Measurements from ENCODE around the gene STAP2.
A peak's percentile ranks its signal among the peaks of the same experiment; 100 is the strongest.
"Not testable (repeated sequence)": the region's sequence is repeated elsewhere in the genome, so short reads cannot be mapped to it uniquely, and the experiment has no call there.

The STAP2 gene

GRCh38 chr19:4357921-4358326 lies 19.3 kb upstream of the STAP2 start:
- no peak for DNase-seq (ENCODE audit: low read depth)

DNA sequence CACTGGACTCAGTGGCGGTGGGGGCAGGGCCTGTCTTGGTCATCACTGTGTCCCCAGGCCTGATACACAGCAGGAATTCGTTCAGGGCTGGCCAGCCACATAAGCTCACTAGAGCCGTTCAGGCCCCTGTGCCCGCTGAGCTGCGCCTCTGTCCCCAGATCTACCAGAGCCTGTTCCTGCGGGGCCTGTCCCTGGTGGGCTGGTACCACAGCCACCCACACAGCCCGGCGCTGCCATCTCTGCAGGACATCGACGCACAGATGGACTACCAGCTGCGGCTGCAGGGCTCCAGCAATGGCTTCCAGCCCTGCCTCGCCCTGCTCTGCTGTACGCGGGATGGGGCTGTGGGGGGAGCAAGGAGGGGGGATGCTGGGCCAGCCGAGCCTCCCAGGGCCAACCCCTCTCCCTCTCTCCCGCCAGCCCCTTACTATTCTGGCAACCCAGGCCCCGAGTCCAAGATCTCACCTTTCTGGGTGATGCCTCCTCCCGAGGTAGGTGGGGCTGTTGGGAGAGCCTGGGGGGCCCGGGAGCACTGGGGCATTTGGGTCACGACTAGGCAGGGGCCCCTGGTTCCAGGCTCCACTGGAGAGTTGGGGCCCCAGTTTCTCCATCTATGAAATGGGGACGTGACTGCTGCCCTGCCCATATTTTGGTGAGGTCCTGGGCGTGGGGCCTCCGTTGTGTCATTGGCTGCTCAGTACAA lies 18.6 kb upstream of the STAP2 start:
- DNase-seq (ENCODE audit: low read depth): no peak

- DNase-seq (ENCODE audit: low read depth): no peak
These were observed 16.3 kb upstream of the STAP2 start for GRCh38 chr19:4354897-4355296.

DNA sequence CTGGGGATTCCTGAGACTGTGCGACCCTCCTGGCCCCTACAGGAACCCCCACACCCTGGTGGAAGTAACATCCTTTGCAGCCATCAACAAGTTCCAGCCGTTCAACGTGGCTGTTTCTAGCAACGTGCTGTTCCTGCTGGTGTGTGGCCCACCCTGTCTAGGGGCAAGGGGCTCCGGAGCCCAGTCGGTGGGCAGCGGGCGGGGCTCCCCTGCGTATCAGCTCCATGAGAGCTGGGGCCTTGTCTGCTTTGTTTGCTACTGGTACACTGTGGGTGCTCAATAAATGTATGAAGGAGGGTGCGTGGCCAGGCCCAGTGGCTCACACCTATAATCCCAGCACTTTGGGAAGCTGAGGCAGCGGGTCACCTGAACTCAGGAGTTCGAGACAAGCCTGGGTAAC lies 15.7 kb upstream of the STAP2 start:
- no peak for DNase-seq (ENCODE audit: low read depth)

DNA sequence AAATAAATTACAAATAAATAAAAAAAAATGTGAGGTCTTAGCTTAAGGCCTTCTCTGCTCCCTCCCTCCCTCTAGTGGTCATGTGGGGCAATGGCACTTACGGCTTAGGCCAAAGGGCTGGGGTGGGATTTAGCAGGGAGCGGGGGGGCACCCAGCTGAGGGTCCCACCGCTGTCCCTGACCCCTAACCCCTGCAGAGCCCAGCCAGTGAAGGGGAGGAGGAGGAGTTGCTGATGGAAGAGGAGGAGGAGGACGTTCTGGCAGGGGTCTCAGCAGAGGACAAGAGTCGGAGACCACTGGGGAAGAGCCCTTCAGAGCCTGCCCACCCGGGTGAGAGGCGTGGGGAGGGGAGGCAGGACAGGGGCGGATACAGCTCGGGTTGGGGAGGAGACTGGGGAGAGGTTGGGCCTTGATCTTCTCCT lies 14.1 kb upstream of the STAP2 start:
- peak; percentile 80 for DNase-seq (ENCODE audit: low read depth)

DNA sequence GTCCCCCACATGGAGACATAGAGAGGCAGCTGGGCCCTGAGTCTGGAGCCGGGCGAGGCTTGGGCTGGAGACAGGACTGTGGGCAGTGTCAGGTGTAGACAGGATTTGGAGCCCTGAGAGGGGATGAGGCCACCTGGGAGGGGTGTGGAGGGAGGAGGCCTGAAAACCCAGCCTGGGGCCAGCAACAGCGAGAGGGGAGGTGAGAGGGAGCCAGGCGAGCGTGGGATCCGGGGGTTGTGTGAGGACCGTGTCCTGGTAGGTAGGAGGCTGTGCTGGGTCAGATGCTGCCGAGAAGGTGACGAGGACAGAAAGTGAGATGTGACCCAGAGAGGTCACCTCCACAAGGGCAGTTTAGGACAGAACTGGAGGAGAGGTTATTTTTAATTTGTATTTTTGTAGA lies 12.1 kb upstream of the STAP2 start:
- DNase-seq (ENCODE audit: low read depth): no peak

DNA sequence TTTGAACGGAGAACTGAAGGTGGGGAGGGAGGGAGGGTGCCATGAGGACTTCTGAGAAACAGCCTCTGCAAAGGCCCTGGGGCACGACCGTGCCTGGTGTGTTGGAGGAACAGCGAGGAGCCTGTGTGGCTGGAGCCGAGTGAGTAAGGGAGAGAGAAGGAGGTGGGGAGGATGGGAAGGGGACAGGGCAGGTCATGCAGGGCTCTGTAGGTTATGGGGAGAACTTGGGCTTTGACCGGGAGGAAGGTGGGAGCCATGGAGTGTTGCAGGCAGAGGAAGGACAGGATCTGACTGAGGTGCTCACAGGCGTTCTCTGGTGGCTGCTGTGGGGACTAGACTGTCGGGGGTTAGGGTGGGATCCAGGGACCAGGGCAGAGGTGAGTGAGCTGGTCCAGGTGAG lies 11.5 kb upstream of the STAP2 start:
- DNase-seq (ENCODE audit: low read depth): no peak

- DNase-seq (ENCODE audit: low read depth): not testable (repeated sequence)
These were observed 10.6 kb upstream of the STAP2 start for GRCh38 chr19:4349225-4349624.

DNA sequence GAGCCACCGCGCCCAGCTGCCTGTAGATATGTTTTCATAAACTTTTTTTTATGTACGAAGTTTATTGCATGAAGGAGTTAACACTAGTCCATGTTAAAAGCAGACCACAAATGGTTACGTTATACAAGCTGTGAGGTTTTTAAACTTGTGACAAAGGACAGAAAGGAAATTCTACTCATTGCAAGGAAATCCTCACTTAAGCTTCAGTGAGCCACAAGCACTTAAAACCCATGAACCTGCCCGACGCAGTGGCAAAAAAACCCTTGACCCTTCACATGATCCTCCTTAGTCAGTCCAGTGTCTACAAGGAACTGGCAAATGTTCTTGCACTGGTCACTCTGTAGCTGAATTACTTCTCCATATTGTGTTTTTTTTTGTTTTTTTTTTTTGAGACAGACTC lies 8.9 kb upstream of the STAP2 start:
- DNase-seq (ENCODE audit: low read depth): no peak

DNA sequence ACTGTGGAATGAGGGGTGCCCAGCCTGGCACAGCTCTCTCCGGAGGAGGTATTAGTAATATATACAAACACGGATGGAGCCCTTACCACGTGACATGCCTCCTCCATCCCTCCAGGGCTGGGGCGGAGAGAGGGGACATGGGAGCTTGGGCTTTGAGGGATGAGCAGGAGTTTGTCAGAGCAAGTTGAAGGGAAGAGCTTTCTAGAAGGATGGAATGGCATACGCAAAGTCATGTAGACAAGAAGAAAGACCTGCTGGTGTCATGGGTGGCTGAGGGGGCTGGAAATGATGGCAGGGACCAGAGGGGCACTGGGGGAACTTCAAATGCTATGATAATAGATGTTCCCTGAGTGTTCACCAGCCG lies 7.4 kb upstream of the STAP2 start:
- DNase-seq (ENCODE audit: low read depth): no peak

DNA sequence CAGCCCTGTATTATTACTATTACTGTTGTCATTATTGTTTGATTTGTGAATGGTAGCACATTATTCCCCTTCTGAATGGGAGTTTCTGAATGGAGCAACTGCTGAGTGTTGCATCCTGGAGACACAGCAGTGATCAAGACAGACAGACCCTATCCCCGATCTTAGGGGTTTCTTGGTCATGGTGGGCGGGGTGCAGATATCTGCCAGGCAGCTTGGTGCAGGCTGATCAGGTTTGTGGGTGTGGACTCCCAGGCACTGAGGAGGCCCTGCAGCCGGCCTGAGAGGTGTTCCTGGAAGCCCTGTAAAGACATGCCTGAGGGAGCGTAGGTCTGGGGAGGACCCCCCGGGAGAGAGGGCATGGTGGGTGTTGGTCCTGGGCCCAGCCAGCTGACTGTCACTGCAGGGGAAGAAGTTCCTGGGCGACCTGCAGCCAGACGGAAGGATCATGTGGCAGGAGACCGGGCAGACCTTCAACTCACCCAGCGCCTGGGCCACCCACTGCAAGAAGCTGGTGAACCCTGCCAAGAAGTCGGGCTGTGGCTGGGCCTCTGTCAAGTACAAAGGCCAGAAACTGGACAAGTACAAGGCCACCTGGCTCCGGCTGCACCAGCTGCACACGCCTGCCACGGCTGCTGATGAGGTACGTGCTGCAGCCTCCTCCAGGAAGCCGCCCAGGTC lies 6.9 kb upstream of the STAP2 start:
- no peak for DNase-seq (ENCODE audit: low read depth)

GRCh38 chr19:4343370-4344307 lies 5.0 kb upstream of the STAP2 start, which contains the start of gene MPND:
Gene MPND (plus strand): TSS chr19:4343562. CDS start chr19:4343594, 32 bp downstream.
- DNase-seq (ENCODE audit: low read depth): peak; percentile 87

DNA sequence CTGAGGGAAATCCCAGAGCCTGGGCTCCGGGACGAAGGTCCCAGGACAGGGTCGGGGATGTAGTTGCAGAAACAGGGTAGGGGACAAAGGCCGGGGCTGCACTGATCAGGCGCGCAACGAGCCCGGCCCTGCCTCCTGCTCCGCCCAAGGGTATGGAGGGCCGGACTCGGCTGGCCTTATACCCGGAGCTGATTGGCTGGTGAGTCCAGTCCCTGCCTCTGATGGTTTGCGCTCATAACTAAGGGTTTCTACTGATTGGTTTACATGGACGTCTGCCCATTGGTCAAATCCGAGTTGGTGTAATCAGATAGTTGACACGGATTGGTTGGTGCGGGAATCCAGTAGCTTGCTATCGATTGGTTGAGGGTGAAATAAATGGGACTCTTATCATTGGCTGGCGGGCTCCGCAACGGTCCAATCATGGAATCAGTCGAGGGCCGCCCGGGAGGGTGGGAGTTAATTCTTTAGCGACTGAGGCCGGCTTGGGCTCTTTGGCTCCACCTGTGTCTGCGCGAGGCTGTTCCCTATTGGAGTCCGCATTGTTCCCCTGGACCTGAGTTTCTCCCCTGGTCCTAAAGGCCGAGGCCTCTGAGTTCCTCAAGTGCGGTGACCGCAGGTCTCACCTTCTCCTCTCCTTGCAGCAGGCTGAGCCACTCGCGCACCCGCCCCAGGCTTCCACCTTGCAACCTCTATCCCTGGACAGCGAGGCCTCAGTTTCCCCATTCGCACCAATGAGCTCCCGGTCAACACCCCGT lies 4.2 kb upstream of the STAP2 start:
- peak; percentile 100 for DNase-seq (ENCODE audit: low read depth)

- DNase-seq (ENCODE audit: low read depth): no peak
These were observed 3.6 kb upstream of the STAP2 start for GRCh38 chr19:4342314-4342614.

DNA sequence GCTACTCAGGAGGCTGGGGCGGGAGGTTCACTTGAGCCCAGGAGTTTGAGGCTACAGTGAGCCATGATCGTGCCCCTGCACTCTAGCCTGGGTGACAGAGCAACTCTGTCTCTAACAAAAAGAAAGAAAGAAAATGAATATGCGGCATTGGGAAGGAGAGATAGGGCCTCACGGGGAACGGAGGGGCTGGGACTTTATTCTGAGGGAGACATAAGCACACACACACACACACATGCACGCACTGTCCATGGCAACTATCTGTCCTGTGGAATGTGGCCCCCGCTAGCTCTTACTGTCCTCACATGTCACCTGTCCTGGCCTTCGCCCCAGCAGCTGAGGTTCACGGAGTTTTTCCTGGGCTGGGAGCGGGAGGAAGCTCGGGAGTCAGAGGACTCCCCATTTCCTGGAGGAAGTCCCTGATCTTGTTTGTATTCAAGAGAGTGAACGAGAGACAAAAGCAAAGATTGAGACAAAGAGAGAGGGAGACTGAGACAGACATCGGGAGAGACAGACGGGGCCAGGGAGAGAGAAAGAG lies 654 bp downstream of the STAP2 start:
- DNase-seq (ENCODE audit: low read depth): no peak

GRCh38 chr19:4334929-4335570 lies 3.6 kb downstream of the STAP2 start:
- DNase-seq (ENCODE audit: low read depth): no peak

GRCh38 chr19:4329858-4330257 lies 8.8 kb downstream of the STAP2 start:
- DNase-seq (ENCODE audit: low read depth): no peak

GRCh38 chr19:4328991-4329681 lies 9.5 kb downstream of the STAP2 start:
- not testable (repeated sequence) for DNase-seq (ENCODE audit: low read depth)

- DNase-seq (ENCODE audit: low read depth): peak; percentile 91
These were observed 10.2 kb downstream of the STAP2 start for GRCh38 chr19:4328243-4328990.

DNA sequence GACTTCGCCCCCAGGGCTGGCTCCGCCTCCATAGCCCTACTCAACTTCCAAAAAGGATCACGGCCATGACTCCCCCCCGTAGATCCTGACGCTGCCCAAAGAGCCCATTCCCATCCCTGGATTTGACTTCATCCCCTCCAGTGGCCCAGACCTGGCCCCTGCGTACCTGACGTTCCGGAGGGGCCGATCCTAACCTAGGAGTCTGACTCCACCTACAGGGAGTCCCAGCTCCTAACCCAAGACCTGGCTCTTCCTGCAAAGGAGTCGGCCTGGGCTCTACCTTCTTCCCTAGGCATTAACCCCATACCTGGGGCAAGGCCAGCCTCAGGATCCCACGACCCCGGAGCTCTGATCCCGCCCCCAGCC lies 10.8 kb downstream of the STAP2 start:
- DNase-seq (ENCODE audit: low read depth): no peak

Data from ELR (cell line).